Activated CD8-positive, alpha-beta memory T cell treated with anti-CD3 and anti-CD28 coated beads for 4 hours (primary cell): ENCODE results near the gene KRIT1.

ENCODE experiments used
- DNase-seq, 2 donors: peaks; one replicate each; pipeline ENCODE4 v3.0.0-alpha.2; 2020; ENCODE audit warnings: low read depth in 2 of 2

KRIT1 gene

GRCh38 chr7:92155108-92155739 lies 90.5 kb downstream of the KRIT1 start:
- DNase-seq, result no peak

GRCh38 chr7:92150450-92151017 lies 95.2 kb downstream of the KRIT1 start:
- DNase-seq, result no peak

GRCh38 chr7:92149736-92150239 lies 95.9 kb downstream of the KRIT1 start:
- DNase-seq, result no peak
